Rectal smooth muscle tissue (tissue), 1 donor: ENCODE data around the gene CHN2.
A peak's percentile ranks its signal among the peaks of the same experiment; 100 is the strongest.

Experiments
- H3K27ac ChIP-seq: one replicate; pipeline ENCODE4 v1.7.0; 2013; ENCODE audit warnings: low read depth, low read length, inconsistent platforms
- H3K27me3 ChIP-seq: one replicate; pipeline ENCODE4 v1.7.0; 2013; ENCODE audit warnings: low read length; ENCODE audit not compliant: control insufficient read depth, insufficient read depth
- H3K36me3 ChIP-seq: one replicate; pipeline ENCODE4 v1.7.0; 2013; ENCODE audit warnings: low read length; ENCODE audit not compliant: control insufficient read depth, insufficient read depth
- H3K4me1 ChIP-seq: one replicate; pipeline ENCODE4 v1.7.0; 2013; ENCODE audit warnings: low read length; ENCODE audit not compliant: control insufficient read depth, insufficient read depth
- H3K4me3 ChIP-seq: one replicate; pipeline ENCODE4 v1.7.0; 2013; ENCODE audit warnings: low read length
- H3K9ac ChIP-seq: one replicate; pipeline ENCODE4 v1.7.0; 2013; ENCODE audit warnings: low read length

Gene CHN2

DNA sequence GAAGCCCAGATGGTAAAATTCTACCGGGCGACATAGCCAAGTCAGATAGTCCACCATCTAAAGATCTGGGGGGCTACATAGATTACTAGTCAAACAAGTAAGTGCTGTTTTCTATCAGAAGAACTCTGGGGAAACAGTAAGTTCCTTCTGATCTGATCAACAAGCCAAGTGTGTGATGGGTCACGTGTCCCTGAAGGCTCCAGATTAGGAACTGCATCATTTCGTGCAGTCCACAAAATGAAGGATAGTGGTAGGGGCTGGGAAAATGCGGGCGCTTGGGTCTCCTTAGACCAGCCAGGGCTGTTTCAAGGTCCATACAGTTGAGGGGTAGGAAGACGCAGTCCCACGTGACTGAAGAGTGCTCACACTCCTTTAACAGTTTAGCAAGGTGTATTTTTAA is 1.8 kb upstream of the CHN2 start:
- Histone ChIP-seq H3K27ac (no peak overlapping the region), H3K9ac (no peak overlapping the region), H3K27me3 (no peaks in the 10 kb centered on the region), H3K4me1 (no peaks in the 10 kb centered on the region), H3K4me3 (no peak overlapping the region), H3K36me3 (no peaks in the 10 kb centered on the region)

DNA sequence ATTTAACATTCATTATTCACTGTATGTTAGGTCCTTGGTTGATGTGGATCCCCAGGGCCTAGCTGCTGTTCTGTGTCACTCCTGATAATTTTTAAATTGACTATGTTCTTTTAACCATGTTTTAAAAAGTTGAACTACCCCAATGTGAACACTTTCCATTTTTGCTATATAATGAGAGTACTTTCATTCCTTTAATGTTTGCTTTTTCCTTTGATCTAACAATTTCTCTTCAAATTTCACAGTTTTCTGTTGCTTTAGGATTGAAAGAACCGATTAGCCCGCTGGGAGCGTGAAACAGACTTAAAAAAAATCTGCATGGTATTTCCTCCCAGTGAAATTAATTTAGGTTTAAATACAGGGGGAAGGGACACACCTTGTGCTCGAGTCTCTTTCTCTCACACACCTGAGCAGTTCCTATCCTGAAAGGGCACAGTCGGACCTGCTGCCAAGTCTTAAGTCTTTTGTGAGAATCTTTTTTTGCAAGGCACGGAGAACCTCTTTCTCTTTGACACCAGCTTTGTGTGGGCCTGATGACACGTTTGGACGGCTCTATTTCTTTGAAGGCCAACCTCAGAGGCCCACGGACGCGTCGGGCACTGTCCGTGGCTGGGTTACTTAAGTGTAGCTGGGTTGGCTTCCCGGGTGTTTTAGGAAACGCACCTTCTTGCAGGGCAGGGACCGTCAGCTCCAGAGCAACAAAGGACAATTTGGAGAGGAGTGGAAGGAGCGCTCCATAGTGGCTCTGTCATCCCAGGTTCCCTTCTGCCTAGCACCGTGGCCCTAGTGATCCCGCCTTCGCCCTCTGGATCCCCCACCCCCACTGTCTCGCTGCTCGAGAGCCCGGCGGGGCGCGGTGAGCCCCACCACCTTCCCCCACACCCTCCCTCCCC is 1.0 kb upstream of the CHN2 start:
- Histone ChIP-seq H3K27me3 (no peaks in the 10 kb centered on the region), H3K36me3 (no peaks in the 10 kb centered on the region), H3K27ac (no peak overlapping the region), H3K9ac (no peak overlapping the region), H3K4me3 (peak overlapping the region; percentile 85), H3K4me1 (no peaks in the 10 kb centered on the region)

DNA sequence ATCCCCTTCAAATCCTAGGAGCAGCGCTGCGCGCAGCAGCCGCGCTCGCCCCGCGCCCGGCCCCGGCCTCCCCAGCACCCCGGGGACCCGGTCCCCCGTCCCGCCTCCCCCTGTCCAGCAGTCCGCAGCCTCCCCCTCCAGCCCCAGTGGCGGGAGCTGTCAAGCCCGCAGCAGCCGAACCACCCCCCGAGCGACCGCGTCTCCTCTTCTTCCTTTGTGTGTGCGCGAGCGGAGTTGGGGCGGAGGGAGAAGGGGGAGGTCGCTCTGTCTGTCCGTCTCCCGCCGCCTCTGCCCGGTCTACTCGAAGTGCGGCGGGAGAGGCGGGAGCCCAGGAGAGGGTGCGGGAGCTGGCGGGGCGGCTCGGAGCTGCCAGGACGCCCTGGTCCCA is 375 bp upstream of the CHN2 start:
- H3K9ac ChIP-seq, result no peak overlapping the region

DNA sequence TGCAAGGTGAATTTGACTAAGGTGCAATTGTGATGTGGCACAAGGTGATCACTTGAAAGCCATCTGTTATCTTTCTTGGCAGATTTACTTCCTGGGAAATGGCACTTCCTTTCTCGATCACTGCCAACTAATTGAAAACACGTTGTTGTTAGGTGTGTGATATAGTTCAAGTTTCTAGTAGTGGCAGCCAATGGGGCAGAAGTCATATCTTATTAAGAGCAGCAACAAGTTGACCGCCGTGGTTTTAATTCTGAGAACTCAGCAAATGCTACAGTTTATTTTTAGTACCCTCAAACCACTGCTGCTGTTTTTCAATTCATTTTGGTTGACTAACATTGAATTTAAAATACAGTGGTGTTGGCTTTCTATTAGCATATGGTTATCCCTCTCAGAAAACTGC is 1.6 kb downstream of the CHN2 start:
- Histone ChIP-seq H3K36me3 (no peaks in the 10 kb centered on the region), H3K4me1 (no peaks in the 10 kb centered on the region), H3K9ac (no peak overlapping the region), H3K27me3 (no peaks in the 10 kb centered on the region), H3K4me3 (peak overlapping the region; percentile 85), H3K27ac (no peak overlapping the region)

More for the DNA sequence above, 375 bp upstream of the CHN2 start:
- H3K27ac ChIP-seq, result no peak overlapping the region
- H3K27me3 ChIP-seq, result no peaks in the 10 kb centered on the region
- H3K36me3 ChIP-seq, result no peaks in the 10 kb centered on the region
- H3K4me3 ChIP-seq, result peak overlapping the region; percentile 85
- no peaks in the 10 kb centered on the region for H3K4me1 ChIP-seq

DNA sequence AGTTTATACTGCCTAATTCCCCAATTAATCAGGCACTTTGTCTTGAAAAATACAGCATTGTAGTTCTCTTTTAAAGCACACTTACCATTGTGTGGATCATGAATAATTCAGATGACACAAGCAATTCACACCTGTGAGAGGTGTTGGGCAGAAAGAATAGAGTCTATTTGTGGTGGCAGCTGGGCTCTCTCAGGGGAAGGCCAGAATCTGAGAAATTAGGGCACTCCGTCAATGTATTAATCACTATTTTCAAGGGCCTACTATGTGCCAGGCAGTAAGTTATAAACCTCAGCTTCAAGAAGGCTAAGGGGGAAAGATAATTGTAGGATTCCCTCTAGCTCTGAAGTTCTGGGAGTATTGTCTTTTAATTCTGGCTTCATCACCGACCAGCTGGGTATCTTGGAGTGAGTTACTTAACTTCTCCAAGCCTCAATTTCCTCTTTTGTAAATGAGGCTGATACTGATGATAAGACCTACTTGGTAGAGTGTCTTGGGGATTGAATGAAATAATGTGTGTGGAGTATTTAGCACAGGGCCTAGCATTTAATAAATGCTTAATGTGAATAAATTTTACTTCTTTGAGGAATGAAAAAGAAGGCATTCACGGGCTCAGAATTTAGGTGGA is 2.5 kb downstream of the CHN2 start:
- no peak overlapping the region for H3K27ac ChIP-seq
- no peak overlapping the region for H3K9ac ChIP-seq
- no peak overlapping the region for H3K4me3 ChIP-seq
- H3K4me1 ChIP-seq, result no peaks in the 10 kb centered on the region
- no peaks in the 10 kb centered on the region for H3K27me3 ChIP-seq
- no peaks in the 10 kb centered on the region for H3K36me3 ChIP-seq

DNA sequence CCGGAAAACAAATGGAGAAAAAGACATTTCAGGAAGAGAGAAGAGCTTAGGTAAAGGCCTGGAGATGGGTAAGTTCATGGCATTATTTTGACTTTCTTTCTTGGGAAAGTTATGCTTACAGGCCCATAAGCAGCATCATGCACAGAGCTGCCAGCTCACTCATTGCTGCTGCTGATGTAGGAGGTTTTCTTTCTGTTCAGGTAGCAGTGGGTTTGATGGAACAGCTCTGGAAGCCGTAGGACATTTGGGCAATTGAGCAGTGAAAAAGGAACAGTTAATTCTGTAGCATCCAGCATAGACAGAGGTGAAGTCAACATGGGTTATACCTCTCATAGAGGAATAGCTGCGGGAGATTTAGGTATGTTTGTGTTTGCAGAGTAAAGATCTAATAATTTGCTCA is 3.3 kb downstream of the CHN2 start:
- Histone ChIP-seq H3K27me3 (no peaks in the 10 kb centered on the region), H3K4me3 (no peak overlapping the region), H3K27ac (no peak overlapping the region), H3K36me3 (no peaks in the 10 kb centered on the region), H3K9ac (no peak overlapping the region), H3K4me1 (no peaks in the 10 kb centered on the region)

DNA sequence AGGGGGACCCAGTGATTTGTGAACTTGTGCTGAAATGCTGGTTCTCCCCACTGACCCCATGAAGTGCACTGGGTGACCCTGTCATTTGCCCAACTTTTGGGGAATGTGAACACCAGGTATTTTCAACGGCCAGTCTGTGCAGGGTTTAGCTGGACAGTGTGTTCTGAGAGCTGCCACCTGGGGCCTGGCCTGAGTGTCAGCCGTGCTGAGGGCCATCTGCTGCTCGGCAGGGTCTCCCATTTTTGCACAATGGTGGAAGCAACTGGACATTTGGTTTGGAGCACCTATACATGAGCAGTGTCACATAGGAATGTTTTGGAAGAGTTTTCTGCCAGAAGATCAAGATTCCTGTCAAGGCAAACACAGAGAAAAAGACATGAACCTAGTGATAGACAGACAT is 5.2 kb downstream of the CHN2 start:
- no peaks in the 10 kb centered on the region for H3K27me3 ChIP-seq
- no peak overlapping the region for H3K27ac ChIP-seq
- no peaks in the 10 kb centered on the region for H3K36me3 ChIP-seq
- H3K4me3 ChIP-seq, result no peak overlapping the region
- H3K4me1 ChIP-seq, result no peaks in the 10 kb centered on the region
- H3K9ac ChIP-seq, result no peak overlapping the region

DNA sequence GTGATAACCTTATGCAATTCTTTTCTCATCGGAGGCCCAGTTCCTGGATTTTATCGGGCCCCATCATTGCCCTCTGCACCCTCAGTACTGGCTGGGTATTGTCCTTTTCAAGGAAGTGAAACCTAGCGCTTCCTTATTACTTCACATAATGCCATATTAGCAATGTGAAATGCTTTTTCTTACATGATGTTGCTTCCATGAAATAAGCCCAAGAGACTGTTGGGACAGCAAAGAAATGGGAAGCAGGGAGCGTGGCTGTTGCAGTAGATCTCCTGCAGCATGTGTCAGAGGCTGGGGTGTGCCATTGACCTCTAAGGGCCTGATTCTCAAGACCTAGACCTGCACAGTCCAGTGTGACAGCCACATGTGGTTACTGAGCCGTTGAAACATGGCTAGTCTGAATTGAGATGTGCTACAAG is 8.1 kb downstream of the CHN2 start:
- H3K4me1 ChIP-seq, result no peaks in the 10 kb centered on the region
- H3K27me3 ChIP-seq, result no peaks in the 10 kb centered on the region
- no peak overlapping the region for H3K9ac ChIP-seq
- no peaks in the 10 kb centered on the region for H3K36me3 ChIP-seq
- no peak overlapping the region for H3K27ac ChIP-seq
- H3K4me3 ChIP-seq, result no peak overlapping the region

DNA sequence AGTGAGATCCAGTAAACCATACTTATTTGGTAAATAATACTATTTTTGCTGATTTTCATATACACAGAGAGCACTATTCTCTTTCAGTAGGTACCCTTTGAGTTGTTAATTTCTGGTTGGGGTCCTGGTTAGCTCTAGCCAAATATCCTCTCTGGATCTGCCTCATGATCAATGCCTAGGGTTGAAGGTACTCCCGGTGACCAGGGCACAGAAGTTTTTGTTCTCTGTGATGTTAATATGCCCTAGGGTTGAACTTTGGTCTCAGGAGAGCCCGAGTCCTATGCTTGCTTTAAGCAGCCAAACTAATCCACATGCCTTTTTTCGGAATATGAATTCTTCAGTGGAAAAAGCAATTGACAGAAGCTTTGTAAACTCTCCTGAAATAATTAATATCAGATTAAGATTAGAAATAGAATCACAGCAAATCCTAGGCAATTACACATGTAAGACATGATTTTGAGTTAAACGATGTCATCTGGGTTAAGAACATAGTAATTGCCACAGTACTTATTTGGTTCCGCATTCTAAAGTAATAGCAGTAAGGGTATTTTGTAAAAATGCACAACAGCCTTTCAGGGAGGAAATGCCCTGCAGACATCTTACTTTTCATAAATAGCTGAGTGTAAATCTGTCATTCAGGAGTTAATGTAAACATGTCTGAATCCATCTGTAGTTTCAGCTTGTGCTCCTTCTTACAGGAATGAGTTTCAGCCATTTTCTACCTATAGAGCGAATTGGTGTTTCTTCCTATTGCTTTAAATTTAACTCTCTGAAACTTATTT is 10.1 kb downstream of the CHN2 start:
- Histone ChIP-seq H3K4me3 (no peak overlapping the region), H3K27ac (no peak overlapping the region), H3K4me1 (no peaks in the 10 kb centered on the region), H3K27me3 (no peaks in the 10 kb centered on the region), H3K9ac (no peak overlapping the region), H3K36me3 (no peaks in the 10 kb centered on the region)

DNA sequence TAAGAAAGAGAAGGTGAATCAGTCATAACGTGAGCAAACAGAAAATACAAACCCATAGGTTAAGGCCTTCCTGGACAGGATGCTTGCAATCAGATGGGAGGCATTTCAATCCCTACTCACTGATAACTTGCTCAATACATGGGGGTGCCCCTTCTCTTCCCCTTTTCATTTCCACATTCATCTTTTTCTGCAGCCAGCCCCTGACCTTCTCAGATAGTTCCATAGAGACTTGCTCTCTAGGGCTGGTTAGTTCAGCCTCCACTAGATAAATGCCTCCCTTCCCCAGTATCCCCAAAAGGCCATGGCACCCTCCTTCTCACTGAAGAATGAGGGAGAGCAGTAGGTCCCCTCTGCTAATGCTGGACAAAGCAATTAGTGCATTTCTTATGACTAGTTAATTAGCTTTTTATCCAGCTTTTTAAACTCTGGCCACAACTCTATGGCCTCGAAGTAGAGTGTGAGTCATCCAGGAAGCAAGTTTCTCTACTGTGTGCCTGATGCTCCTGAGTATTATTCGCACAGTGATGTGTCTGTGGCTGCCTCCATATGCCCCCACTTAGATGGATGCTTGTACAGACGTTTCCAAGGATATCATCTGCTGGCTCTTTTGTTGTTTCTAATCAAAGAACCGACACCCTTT is 12.7 kb downstream of the CHN2 start:
- no peak overlapping the region for H3K9ac ChIP-seq
- H3K4me1 ChIP-seq, result no peaks in the 10 kb centered on the region
- H3K27me3 ChIP-seq, result no peaks in the 10 kb centered on the region
- H3K36me3 ChIP-seq, result no peaks in the 10 kb centered on the region
- H3K4me3 ChIP-seq, result no peak overlapping the region
- H3K27ac ChIP-seq, result no peak overlapping the region

DNA sequence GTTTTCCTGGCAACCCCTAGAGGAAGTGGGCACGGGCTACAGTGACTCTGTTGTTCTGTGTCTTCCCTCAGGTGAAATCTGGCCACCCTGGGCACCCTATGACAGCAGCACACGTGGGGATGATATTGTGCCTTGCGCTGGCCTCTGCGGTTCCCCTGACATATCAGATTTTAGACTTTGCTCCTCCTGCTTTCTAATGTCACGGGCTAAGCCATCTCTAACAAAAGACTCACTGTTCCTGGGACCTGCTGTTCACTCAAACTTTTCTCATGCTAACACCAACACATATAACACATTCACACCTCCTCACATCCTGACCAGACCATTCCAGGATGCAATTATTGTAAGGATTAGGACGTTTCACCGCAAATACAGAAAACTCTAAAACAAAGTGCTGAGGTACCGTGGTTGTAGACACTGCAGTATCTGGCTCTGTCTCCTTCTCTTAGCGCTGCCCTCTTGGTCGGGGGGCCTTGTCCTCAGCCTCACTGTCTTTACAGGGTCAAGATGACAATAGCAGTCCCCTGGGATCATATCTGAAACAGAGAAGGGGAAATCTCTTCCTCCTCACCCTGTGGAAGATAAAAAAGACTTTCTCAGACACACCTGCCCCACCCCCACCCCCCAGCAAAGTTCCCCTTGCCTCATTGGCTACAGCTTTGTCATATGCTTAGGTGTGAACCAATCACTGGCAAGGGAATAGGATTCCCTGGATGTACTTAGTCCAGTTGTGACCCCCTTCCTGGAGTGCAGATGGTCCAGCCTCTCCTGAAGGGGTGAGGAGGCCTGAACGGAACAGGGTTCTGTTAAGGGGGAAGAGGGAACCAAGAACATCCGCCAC is 14.1 kb downstream of the CHN2 start:
- Histone ChIP-seq H3K4me3 (no peak overlapping the region), H3K4me1 (no peaks in the 10 kb centered on the region), H3K9ac (no peak overlapping the region), H3K27me3 (no peaks in the 10 kb centered on the region), H3K36me3 (no peaks in the 10 kb centered on the region), H3K27ac (no peak overlapping the region)
